ENCODE data around the gene CWC27.
A peak's percentile ranks its signal among the peaks of the same experiment; 100 is the strongest.

Gene CWC27

DNA sequence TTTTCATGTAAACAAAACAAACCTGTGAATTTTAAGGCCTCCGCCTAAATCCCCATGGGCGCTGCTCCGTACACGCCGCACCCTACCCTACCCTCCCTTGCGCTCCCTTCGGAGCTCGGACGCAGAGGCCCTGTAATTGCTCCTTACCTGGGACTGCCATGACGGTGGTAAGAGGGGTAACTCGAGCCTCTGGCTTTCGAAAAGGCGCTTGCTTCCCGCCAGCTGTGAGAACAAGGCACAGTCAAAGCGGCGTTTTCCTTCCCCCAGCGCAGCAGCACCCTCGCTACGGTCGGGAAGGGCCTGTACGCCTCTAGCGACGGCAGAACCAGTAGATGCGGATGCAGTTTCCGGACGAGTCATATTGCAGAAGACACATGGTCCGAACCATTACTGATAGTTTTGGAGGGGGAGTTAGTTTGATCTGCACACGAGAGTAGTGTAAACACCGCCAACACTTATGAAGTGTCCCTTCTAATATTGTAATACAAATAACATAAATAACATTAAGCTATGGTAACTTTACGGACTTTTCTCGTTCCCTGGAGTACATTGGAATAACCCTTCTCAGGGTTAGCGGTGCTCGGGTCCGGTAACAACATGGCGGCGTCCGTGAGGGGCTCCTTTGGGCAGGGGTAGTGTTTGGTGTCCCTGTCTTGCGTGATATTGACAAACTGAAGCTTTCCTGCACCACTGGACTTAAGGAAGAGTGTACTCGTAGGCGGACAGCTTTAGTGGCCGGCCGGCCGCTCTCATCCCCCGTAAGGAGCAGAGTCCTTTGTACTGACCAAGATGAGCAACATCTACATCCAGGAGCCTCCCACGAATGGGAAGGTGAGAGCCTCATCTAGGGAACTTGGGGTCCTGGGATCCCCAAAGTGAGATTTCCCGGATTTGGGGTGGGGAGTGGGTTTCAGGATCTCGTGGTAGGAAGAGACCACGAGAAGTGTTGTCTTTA lies at the start of gene CWC27, which contains the start of gene SREK1IP1 (continued):
- TF ChIP-seq ZNF366 (tag by site-specific recombination; conservative IDR thresholded peaks at IDR 0.05), result no peak
- TF ChIP-seq ZNF621 (tag by site-specific recombination; IDR thresholded peaks at IDR 0.05), result no peak
- TF ChIP-seq, protein P1, sequence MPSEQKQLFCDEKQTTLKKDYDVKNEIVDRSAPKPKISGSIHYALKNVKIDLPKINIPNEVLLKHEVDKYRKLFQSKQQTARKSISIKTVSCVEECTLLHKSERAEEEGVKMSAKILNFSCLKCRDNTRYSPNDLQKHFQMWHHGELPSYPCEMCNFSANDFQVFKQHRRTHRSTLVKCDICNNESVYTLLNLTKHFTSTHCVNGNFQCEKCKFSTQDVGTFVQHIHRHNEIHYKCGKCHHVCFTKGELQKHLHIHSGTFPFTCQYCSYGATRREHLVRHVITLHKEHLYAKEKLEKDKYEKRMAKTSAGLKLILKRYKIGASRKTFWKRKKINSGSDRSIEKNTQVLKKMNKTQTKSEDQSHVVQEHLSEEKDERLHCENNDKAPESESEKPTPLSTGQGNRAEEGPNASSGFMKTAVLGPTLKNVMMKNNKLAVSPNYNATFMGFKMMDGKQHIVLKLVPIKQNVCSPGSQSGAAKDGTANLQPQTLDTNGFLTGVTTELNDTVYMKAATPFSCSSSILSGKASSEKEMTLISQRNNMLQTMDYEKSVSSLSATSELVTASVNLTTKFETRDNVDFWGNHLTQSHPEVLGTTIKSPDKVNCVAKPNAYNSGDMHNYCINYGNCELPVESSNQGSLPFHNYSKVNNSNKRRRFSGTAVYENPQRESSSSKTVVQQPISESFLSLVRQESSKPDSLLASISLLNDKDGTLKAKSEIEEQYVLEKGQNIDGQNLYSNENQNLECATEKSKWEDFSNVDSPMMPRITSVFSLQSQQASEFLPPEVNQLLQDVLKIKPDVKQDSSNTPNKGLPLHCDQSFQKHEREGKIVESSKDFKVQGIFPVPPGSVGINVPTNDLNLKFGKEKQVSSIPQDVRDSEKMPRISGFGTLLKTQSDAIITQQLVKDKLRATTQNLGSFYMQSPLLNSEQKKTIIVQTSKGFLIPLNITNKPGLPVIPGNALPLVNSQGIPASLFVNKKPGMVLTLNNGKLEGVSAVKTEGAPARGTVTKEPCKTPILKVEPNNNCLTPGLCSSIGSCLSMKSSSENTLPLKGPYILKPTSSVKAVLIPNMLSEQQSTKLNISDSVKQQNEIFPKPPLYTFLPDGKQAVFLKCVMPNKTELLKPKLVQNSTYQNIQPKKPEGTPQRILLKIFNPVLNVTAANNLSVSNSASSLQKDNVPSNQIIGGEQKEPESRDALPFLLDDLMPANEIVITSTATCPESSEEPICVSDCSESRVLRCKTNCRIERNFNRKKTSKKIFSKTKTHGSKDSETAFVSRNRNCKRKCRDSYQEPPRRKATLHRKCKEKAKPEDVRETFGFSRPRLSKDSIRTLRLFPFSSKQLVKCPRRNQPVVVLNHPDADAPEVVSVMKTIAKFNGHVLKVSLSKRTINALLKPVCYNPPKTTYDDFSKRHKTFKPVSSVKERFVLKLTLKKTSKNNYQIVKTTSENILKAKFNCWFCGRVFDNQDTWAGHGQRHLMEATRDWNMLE (tag by site-specific recombination; conservative IDR thresholded peaks at IDR 0.05; ENCODE audit: low read depth), result peak; percentile 77
- TF ChIP-seq SETDB1 (IDR thresholded peaks at IDR 0.05; ENCODE audit: insufficient read length, low read length), result no peak
- TF ChIP-seq, protein P2, sequence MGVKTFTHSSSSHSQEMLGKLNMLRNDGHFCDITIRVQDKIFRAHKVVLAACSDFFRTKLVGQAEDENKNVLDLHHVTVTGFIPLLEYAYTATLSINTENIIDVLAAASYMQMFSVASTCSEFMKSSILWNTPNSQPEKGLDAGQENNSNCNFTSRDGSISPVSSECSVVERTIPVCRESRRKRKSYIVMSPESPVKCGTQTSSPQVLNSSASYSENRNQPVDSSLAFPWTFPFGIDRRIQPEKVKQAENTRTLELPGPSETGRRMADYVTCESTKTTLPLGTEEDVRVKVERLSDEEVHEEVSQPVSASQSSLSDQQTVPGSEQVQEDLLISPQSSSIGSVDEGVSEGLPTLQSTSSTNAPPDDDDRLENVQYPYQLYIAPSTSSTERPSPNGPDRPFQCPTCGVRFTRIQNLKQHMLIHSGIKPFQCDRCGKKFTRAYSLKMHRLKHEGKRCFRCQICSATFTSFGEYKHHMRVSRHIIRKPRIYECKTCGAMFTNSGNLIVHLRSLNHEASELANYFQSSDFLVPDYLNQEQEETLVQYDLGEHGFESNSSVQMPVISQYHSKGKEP (tag by site-specific recombination; IDR thresholded peaks at IDR 0.05), result no peak
- TF ChIP-seq ZNF157 (tag by site-specific recombination; IDR thresholded peaks at IDR 0.05), result no peak
- TF ChIP-seq SCRT2 (tag by site-specific recombination; IDR thresholded peaks at IDR 0.05), result no peak
- peak; percentile 51 for TF ChIP-seq ZNF341 (tag by site-specific recombination; IDR thresholded peaks at IDR 0.05; ENCODE audit: low read depth)
- TF ChIP-seq, protein P3, sequence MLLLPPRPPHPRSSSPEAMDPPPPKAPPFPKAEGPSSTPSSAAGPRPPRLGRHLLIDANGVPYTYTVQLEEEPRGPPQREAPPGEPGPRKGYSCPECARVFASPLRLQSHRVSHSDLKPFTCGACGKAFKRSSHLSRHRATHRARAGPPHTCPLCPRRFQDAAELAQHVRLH (tag by site-specific recombination; IDR thresholded peaks at IDR 0.05), result peak; percentile 92; the same call in 1 of the 2 replicates
- TF ChIP-seq KLF16 (tag by site-specific recombination; IDR thresholded peaks at IDR 0.05), result no peak; the same call in 1 of the 2 replicates
- no peak for TF ChIP-seq MEIS1 (CRISPR knock-in tag; IDR thresholded peaks at IDR 0.05; ENCODE audit: borderline replicate concordance)
- TF ChIP-seq ZNF843 (tag by site-specific recombination; IDR thresholded peaks at IDR 0.05), result peak; percentile 72
- TF ChIP-seq, protein P4, sequence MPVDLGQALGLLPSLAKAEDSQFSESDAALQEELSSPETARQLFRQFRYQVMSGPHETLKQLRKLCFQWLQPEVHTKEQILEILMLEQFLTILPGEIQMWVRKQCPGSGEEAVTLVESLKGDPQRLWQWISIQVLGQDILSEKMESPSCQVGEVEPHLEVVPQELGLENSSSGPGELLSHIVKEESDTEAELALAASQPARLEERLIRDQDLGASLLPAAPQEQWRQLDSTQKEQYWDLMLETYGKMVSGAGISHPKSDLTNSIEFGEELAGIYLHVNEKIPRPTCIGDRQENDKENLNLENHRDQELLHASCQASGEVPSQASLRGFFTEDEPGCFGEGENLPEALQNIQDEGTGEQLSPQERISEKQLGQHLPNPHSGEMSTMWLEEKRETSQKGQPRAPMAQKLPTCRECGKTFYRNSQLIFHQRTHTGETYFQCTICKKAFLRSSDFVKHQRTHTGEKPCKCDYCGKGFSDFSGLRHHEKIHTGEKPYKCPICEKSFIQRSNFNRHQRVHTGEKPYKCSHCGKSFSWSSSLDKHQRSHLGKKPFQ (tag by site-specific recombination; IDR thresholded peaks at IDR 0.05), result no peak
- TF ChIP-seq SP7 (tag by site-specific recombination; IDR thresholded peaks at IDR 0.05), result peak; percentile 89
- peak; percentile 77 for TF ChIP-seq ZNF335 (tag by site-specific recombination; conservative IDR thresholded peaks at IDR 0.05)
- TF ChIP-seq KLF8 (tag by site-specific recombination; IDR thresholded peaks at IDR 0.05), result peak; percentile 94
- TF ChIP-seq, protein P5, sequence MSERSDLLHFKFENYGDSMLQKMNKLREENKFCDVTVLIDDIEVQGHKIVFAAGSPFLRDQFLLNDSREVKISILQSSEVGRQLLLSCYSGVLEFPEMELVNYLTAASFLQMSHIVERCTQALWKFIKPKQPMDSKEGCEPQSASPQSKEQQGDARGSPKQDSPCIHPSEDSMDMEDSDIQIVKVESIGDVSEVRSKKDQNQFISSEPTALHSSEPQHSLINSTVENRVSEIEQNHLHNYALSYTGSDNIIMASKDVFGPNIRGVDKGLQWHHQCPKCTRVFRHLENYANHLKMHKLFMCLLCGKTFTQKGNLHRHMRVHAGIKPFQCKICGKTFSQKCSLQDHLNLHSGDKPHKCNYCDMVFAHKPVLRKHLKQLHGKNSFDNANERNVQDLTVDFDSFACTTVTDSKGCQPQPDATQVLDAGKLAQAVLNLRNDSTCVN (tag by site-specific recombination; optimal IDR thresholded peaks at IDR 0.05), result peak; percentile 22
- peak; percentile 29; the same call in 1 of the 2 replicates for TF ChIP-seq ZNF146 (tag by site-specific recombination; IDR thresholded peaks at IDR 0.05)
- peak; percentile 76; the same call in 1 of the 2 replicates for TF ChIP-seq REPIN1 (tag by site-specific recombination; IDR thresholded peaks at IDR 0.05; ENCODE audit: low read depth)
- TF ChIP-seq, protein P6, sequence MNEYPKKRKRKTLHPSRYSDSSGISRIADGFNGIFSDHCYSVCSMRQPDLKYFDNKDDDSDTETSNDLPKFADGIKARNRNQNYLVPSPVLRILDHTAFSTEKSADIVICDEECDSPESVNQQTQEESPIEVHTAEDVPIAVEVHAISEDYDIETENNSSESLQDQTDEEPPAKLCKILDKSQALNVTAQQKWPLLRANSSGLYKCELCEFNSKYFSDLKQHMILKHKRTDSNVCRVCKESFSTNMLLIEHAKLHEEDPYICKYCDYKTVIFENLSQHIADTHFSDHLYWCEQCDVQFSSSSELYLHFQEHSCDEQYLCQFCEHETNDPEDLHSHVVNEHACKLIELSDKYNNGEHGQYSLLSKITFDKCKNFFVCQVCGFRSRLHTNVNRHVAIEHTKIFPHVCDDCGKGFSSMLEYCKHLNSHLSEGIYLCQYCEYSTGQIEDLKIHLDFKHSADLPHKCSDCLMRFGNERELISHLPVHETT (tag by site-specific recombination; IDR thresholded peaks at IDR 0.05), result peak; percentile 98
- no peak for TF ChIP-seq ZNF138 (tag by site-specific recombination; IDR thresholded peaks at IDR 0.05; ENCODE audit: borderline replicate concordance)
- TF ChIP-seq HOXC10 (CRISPR knock-in tag; IDR thresholded peaks at IDR 0.05), result no peak
- TF ChIP-seq, protein P7, sequence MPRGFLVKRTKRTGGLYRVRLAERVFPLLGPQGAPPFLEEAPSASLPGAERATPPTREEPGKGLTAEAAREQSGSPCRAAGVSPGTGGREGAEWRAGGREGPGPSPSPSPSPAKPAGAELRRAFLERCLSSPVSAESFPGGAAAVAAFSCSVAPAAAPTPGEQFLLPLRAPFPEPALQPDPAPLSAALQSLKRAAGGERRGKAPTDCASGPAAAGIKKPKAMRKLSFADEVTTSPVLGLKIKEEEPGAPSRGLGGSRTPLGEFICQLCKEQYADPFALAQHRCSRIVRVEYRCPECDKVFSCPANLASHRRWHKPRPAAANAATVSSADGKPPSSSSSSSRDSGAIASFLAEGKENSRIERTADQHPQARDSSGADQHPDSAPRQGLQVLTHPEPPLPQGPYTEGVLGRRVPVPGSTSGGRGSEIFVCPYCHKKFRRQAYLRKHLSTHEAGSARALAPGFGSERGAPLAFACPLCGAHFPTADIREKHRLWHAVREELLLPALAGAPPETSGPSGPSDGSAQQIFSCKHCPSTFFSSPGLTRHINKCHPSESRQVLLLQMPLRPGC (tag by site-specific recombination; IDR thresholded peaks at IDR 0.05), result 0 out of 2 replicates have a peak, but pooled peaks have one; percentile 23
- peak; percentile 92 for TF ChIP-seq TRIM28 (IDR thresholded peaks at IDR 0.05; ENCODE audit: borderline replicate concordance, low read length)
- no peak for TF ChIP-seq ZNF132 (tag by site-specific recombination; IDR thresholded peaks at IDR 0.05; ENCODE audit: borderline replicate concordance)
